ENCODE measurements around the gene AATK. TPM values are rescaled to one million over a fixed set of nuclear protein-coding genes. Genes with fewer than 3 reads are reported as not detected.

AATK gene
- total and polyA plus RNA-seq, 2 of the 4 experiments (the other 2 are of a cell fraction) = under 0.01 to 0.21 TPM

GRCh38 chr17:81110488-81111040 lies 55.5 kb downstream of the AATK start:
- H3K4ac ChIP-seq (ENCODE audit: low read depth, low read length) = no peak overlapping the region
- CTCF ChIA-PET = no interaction called here

More at GRCh38 chr17:81110488-81111040, 55.5 kb downstream of the AATK start:
- DNase-seq (no peak), ATAC-seq (ENCODE audit: low read depth) (no peak)
- H4K5ac ChIP-seq (ENCODE audit: low read depth, low read length) = no peak overlapping the region
- H3K9ac ChIP-seq (ENCODE audit: low read depth, low read length) = no peak overlapping the region
- H3K27ac ChIP-seq (ENCODE audit: insufficient read depth, low read length) = no peak overlapping the region
- no peak overlapping the region for H3K23ac ChIP-seq (ENCODE audit: low read depth, low read length)
- 75% methylated on average over 18 of the region's 30 CpGs; no CpG with 5 or more reads in 1 of the 2 experiments for WGBS, 2 experiments (ENCODE audit: extremely low coverage in 2 of 2, insufficient read length in 1 of 2)
- H2BK5ac ChIP-seq (ENCODE audit: low read depth, low read length, poor library complexity, severe bottlenecking) = no peak overlapping the region
- BruUV-seq (replicated peaks) = no TSS peak
- no peak overlapping the region for H2BK15ac ChIP-seq (ENCODE audit: low read depth, low read length)
- no peak overlapping the region for H3K4me3 ChIP-seq (ENCODE audit: insufficient read depth, low read depth, low read length)
- no peak overlapping the region for H4K91ac ChIP-seq (ENCODE audit: insufficient read depth, low read depth, low read length)
- no peaks in the 10 kb centered on the region for H3K9me1 ChIP-seq (ENCODE audit: insufficient read depth, low read length)
- H2AK9ac ChIP-seq (replicated peaks; ENCODE audit: low read depth, low read length, poor library complexity) = no peak overlapping the region
- no peak overlapping the region for H2AFZ ChIP-seq (replicated peaks; ENCODE audit: low read length, poor library complexity)
- no peaks in the 10 kb centered on the region for H3K9me3 ChIP-seq (ENCODE audit: control insufficient read depth, insufficient read depth, low read length)
- no peak overlapping the region for H2BK20ac ChIP-seq (ENCODE audit: low read depth, low read length)
- H4K20me1 ChIP-seq (ENCODE audit: insufficient read depth, low read length) = no peaks in the 10 kb centered on the region
- in situ Hi-C loops (cut with MboI; ENCODE audit: low sequenced_read_pairs) = no loop called here
- peaks cover 3% of the 10 kb centered on the region; the same call in 1 of the 2 replicates for H3K36me3 ChIP-seq (ENCODE audit: control insufficient read depth, insufficient read depth, low read length)
- no peak overlapping the region for H3K4me2 ChIP-seq (ENCODE audit: low read depth, low read length)
- TF ChIP-seq BHLHE40 (IDR thresholded peaks at IDR 0.05; ENCODE audit: low read depth, low read length) (no peak), RFX5 (IDR thresholded peaks at IDR 0.05; ENCODE audit: low read depth, low read length) (no peak), MAZ (IDR thresholded peaks at IDR 0.05; ENCODE audit: borderline replicate concordance, low read depth, low read length) (no peak), MXI1 (IDR thresholded peaks at IDR 0.05; ENCODE audit: borderline replicate concordance, low read depth, low read length) (no peak), MAFK (IDR thresholded peaks at IDR 0.05; ENCODE audit: low read depth, low read length) (no peak), CEBPB (IDR thresholded peaks at IDR 0.05; ENCODE audit: low read depth, low read length) (no peak), RCOR1 (IDR thresholded peaks at IDR 0.05; ENCODE audit: insufficient replicate concordance, low read length) (no peak), CHD1 (IDR thresholded peaks at IDR 0.05; ENCODE audit: low read depth, low read length) (no peak)
- TF ChIP-seq, protein P1, sequence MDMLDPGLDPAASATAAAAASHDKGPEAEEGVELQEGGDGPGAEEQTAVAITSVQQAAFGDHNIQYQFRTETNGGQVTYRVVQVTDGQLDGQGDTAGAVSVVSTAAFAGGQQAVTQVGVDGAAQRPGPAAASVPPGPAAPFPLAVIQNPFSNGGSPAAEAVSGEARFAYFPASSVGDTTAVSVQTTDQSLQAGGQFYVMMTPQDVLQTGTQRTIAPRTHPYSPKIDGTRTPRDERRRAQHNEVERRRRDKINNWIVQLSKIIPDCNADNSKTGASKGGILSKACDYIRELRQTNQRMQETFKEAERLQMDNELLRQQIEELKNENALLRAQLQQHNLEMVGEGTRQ (IDR thresholded peaks at IDR 0.05; ENCODE audit: low read depth, low read length) = no peak
- no peaks in the 10 kb centered on the region for H3K27me3 ChIP-seq (ENCODE audit: control insufficient read depth, insufficient read depth, low read length)
- H3K56ac ChIP-seq (ENCODE audit: extremely low read depth, insufficient read depth, low read length) = no peak overlapping the region
- no peak overlapping the region for H4K8ac ChIP-seq (ENCODE audit: low read depth in 2 of 2, low read length in 2 of 2)
- H2BK120ac ChIP-seq (ENCODE audit: low read depth, low read length) = no peak overlapping the region
- no peaks in the 10 kb centered on the region for H3K4me1 ChIP-seq (ENCODE audit: control insufficient read depth, insufficient read depth, low read length)
- H2AK5ac ChIP-seq (ENCODE audit: low read depth, low read length) = no peak overlapping the region
- no peak overlapping the region for H3K14ac ChIP-seq (replicated peaks; ENCODE audit: low read depth, low read length)
- no peaks in the 10 kb centered on the region for H3K79me1 ChIP-seq (ENCODE audit: low read depth in 1 of 2, low read length in 2 of 2)
- intact Hi-C loops (cut with micrococcal nuclease) = no loop called here
- no peak overlapping the region for H3K18ac ChIP-seq (ENCODE audit: low read depth, low read length)
- dilution Hi-C loops (cut with HindIII; ENCODE audit: low sequenced_read_pairs, unreplicated experiment) = no loop called here
- POLR2A ChIA-PET (ENCODE audit: unreplicated experiment) = no interaction called here

All from IMR-90 (cell line).